Prostate gland (tissue), 2 donors: ENCODE results near the gene IZUMO4.

Experiments
- POLR2A ChIP-seq: fragments of 450-650 bp; IDR thresholded peaks from one replicate; pipeline ENCODE4 v1.6.1; 2016; ENCODE audit warnings: antibody characterized with exemption, mild to moderate bottlenecking
- TF ChIP-seq, protein P1 (sequence below), 4 experiments: fragments of 200-600 bp in 2 of 4; fragments of 450-650 bp in 2 of 4; sonication (generic) in 2 of 4; IDR thresholded peaks; 1 replicate in 3 of 4; 2 replicates in 1 of 4; pipeline ENCODE4 v1.5.1; 2016 to 2019; ENCODE audit warnings: antibody characterized with exemption in 4 of 4, mild to moderate bottlenecking in 2 of 4, moderate library complexity in 2 of 4

DNA sequence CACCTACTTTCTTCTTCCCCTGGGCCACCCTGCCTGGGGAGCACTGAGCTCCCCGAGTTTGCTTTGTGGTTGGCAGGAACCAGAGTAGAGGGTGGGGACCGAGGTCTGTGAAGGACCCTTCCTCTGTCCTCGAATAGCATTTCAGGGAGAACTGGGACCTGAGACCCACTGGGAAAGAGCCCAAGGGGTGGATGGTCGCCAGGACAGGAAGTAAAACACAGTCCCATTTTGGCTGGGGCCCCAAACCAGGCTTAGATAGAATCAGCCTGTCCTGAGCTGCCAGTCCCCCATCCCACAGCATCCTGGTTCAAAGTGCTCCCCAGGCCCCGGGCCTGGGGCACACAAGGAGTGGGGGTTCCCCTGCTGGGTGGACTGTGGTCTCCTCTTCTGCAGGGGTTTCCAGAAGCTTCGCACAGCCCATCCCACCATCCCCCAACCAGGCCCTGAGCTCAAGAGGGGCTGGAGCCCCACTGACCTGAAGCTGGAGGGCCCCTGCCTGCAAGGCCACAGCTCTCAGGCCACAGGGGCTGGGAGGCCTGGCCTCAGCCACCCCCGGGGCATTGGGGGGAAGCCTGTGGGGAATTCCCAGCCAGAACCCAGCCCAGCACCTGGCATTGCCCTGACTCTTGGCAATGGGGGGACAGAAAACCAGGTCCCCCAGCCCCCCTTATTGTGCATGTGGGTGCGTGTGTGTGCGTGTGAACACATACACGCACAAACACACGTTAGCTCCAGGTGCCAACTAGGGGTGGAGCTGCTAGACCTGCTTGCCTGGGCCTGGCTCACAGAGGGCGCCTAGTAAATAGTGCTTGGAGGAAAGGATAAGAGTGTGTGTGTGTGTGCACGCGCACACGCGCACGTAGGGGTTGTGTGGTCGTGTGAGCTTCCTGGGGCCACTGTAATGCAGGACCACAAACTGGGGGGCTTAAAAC lies 44.7 kb upstream of the IZUMO4 start:
- peak; percentile 45 for TF ChIP-seq POLR2A
- TF ChIP-seq, protein P1, sequence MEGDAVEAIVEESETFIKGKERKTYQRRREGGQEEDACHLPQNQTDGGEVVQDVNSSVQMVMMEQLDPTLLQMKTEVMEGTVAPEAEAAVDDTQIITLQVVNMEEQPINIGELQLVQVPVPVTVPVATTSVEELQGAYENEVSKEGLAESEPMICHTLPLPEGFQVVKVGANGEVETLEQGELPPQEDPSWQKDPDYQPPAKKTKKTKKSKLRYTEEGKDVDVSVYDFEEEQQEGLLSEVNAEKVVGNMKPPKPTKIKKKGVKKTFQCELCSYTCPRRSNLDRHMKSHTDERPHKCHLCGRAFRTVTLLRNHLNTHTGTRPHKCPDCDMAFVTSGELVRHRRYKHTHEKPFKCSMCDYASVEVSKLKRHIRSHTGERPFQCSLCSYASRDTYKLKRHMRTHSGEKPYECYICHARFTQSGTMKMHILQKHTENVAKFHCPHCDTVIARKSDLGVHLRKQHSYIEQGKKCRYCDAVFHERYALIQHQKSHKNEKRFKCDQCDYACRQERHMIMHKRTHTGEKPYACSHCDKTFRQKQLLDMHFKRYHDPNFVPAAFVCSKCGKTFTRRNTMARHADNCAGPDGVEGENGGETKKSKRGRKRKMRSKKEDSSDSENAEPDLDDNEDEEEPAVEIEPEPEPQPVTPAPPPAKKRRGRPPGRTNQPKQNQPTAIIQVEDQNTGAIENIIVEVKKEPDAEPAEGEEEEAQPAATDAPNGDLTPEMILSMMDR (IDR thresholded peaks at IDR 0.05), result peak in 1 of 4 experiments; percentile 4
